ENCODE measurements around the gene SCYL1.

The SCYL1 gene

DNA sequence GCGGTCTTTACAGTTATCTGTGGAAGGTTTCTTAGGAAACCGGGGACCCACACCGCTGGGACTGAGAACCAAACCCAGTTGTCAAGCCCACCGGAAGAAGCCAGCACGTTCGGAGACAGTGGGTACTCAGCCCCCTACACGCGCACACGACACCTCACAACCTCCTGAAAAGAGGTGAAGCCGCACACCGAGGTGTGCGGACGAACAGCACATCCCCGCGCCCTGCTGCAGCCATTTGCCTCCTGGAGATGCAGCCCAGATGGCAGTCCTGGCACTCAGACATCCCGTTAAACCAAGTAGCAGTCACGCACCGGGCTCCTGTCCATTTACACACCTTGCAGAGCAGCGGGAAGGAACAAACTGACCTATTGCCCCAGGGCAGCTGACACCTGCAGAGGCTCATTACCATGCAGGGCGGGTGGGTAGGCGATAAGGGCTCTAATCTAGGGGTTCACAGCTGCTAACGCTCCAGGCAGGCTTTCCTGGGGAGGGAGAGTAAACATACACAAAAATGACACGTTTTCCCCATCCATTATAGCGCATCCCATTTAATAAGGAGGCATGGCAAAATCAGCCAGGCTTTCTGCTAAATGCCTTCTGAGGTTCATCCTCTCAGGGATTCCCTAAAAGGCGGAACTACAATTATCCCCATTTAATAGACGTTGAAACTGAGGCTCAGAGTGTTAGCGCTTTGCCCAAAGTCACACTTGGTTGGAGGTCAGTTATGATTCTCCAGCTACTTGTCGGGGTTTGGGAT, 50.1 kb downstream of the SCYL1 start:
- Histone ChIP-seq H3K9ac (ENCODE audit: low read length) (peak overlapping the region; percentile 50), H3K4me1 (ENCODE audit: control insufficient read depth, insufficient read depth, low read length) (peaks cover 70% of the 10 kb centered on the region), H3K36me3 (ENCODE audit: control insufficient read depth, insufficient read depth, low read length) (peaks cover under 1% of the 10 kb centered on the region), H3K27me3 (ENCODE audit: control insufficient read depth, insufficient read depth, low read length) (no peaks in the 10 kb centered on the region), H3K9me3 (ENCODE audit: control insufficient read depth, low read length) (no peaks in the 10 kb centered on the region), H3K4me3 (ENCODE audit: low read length) (peak overlapping the region; percentile 37)

DNA sequence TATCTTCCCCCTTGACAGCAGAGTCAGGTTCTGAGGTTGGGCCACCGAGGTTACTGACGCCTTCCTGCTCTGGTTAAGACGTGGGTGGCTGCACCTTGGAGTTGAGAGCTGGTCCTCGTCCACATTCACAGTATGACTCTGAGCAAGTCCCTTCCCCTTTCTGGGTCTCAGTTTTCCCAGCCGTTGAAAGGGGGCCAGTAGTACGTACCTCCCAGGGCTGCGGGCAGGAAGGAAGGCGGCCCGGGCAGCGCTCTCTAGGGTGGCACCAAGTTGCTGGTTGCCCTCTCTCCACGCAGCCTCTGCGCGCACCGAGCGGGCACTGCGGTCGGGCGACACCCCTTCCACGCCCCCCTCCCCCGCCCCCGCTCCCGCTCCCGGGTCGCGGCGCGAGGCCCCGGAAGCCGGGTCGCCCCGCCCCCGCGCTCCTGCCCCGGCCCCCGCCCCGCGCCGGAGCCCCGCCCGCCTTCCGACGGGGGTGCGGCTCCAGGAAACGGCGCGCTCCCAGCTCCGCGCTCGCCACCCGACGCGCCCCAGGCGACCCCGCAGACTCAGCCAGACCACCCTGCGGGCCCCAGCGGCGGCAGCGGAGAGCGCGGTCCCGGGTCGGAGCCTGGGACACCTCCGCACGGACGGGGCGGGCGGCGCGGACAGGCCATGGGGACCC, 50.8 kb downstream of the SCYL1 start, which contains the start of gene EHBP1L1:
Gene EHBP1L1, plus strand, starts transcription at position 486 of the 664 bp plus-strand sequence. CDS start 250 bp downstream, outside the sequence.
- Histone ChIP-seq H3K9ac (ENCODE audit: low read length) (peak within 1 kb of the TSS; percentile 79), H3K4me1 (ENCODE audit: control insufficient read depth, insufficient read depth, low read length) (peaks cover 72% of the 10 kb centered on the region), H3K9me3 (ENCODE audit: control insufficient read depth, low read length) (no peaks in the 10 kb centered on the region), H3K4me3 (ENCODE audit: low read length) (peak within 1 kb of the TSS; percentile 89), H3K27me3 (ENCODE audit: control insufficient read depth, insufficient read depth, low read length) (no peaks in the 10 kb centered on the region), H3K36me3 (ENCODE audit: control insufficient read depth, insufficient read depth, low read length) (peaks cover 6% of the 10 kb centered on the region)

DNA sequence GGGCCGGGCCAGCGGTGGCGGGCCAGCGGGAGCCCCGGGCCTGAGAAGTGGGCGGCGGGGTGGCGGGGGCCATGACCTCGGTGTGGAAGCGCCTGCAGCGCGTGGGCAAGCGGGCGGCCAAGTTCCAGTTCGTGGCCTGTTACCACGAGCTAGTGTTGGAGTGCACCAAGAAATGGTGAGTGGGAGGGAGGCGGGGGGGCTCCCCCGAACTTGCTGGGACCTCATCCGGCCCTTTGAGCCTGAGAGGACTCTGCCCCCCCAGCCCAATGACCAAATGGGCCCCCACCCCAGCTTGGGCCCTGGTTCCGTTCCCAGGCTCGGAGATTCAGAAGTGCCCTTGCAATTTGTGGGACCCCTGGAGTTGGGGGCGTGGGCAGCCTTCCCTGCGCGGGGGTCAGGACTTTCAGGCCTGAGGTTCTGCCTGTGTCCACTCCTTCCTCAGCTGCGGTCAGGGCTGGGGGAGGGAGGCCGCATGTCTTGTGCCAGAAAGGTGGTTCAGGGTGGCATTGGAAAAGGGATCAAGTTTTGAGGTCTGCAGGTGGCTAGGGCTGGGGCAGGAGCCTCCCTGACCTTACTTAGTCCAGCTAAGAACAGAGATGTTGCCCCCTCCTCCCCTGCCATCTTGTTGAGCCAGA, 51.5 kb downstream of the SCYL1 start:
- peaks cover 67% of the 10 kb centered on the region for H3K4me1 ChIP-seq (ENCODE audit: control insufficient read depth, insufficient read depth, low read length)
- peak overlapping the region; percentile 79 for H3K9ac ChIP-seq (ENCODE audit: low read length)
- peak overlapping the region; percentile 89 for H3K4me3 ChIP-seq (ENCODE audit: low read length)
- no peaks in the 10 kb centered on the region for H3K9me3 ChIP-seq (ENCODE audit: control insufficient read depth, low read length)
- no peaks in the 10 kb centered on the region for H3K27me3 ChIP-seq (ENCODE audit: control insufficient read depth, insufficient read depth, low read length)
- peaks cover 12% of the 10 kb centered on the region for H3K36me3 ChIP-seq (ENCODE audit: control insufficient read depth, insufficient read depth, low read length)

DNA sequence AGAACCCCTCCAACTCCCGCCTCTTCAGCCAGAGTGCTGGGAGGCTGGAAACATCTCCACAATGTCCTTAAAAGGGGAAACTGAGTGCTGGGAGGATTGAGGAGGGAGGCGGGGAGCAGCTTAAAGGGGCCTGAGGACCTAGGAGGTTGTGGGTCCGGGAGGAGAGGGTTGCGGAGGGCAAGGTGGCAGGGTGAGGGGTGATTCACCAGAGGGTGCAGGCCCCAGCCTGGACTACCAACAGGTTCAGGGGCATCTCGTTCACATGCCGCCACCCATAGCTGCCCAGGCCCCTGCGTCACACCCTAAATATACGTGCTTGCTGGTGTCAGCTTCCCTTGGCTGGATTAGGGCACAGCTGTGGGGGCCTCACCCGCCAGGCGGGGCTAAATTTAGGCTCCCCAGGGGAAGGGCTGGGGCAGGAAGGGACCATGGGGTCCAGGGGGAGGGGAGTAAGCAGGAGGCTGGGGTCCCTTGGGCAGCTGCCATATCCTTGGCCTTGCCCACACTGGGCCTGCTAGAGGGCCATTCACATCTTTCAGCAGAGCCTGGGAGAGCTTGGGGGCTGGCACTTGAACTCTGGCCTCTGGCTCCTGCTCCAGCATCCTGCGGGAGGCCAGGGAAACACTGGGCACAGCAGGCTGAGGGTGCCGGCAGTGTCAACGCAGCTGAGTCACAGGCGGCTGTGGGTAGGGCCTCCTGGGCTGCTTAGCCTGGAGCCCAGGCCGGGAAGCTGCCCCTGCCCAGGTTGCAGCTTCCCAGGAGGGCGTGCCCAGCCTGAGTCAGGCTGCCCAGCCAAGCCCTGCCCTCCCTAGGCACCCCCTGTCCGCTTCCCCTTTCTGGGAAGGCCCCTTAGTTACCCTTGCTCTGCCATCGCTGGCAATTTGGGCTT, 52.2 kb downstream of the SCYL1 start:
- Histone ChIP-seq H3K4me1 (ENCODE audit: control insufficient read depth, insufficient read depth, low read length) (peaks cover 59% of the 10 kb centered on the region), H3K36me3 (ENCODE audit: control insufficient read depth, insufficient read depth, low read length) (peaks cover 13% of the 10 kb centered on the region)

DNA sequence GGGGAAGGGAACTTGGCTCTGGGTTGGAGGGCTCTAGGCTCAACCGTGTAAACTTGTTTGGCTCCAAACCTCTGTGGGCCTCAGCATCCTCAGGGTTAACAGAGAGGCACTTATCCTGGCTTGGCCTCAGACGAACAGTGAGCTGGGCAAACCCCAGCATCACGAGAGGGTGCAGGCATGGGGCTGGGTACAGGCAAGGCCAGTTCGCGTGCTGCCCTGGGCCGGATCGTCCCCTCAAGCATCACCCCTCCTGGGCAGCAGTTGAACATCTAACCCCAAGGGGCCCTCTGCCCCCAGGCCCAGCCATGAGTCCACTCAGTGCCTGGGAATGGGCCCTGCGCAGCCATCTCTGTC, 52.9 kb downstream of the SCYL1 start:
- Histone ChIP-seq H3K9ac (ENCODE audit: low read length) (peak overlapping the region; percentile 79), H3K4me3 (ENCODE audit: low read length) (peak overlapping the region; percentile 41), H3K9me3 (ENCODE audit: control insufficient read depth, low read length) (no peaks in the 10 kb centered on the region), H3K36me3 (ENCODE audit: control insufficient read depth, insufficient read depth, low read length) (peaks cover 13% of the 10 kb centered on the region), H3K4me1 (ENCODE audit: control insufficient read depth, insufficient read depth, low read length) (peaks cover 58% of the 10 kb centered on the region), H3K27me3 (ENCODE audit: control insufficient read depth, insufficient read depth, low read length) (no peaks in the 10 kb centered on the region)

More for the DNA sequence above, 52.2 kb downstream of the SCYL1 start:
- Histone ChIP-seq H3K27me3 (ENCODE audit: control insufficient read depth, insufficient read depth, low read length) (no peaks in the 10 kb centered on the region), H3K4me3 (ENCODE audit: low read length) (peak overlapping the region; percentile 89), H3K9ac (ENCODE audit: low read length) (peak overlapping the region; percentile 79), H3K9me3 (ENCODE audit: control insufficient read depth, low read length) (no peaks in the 10 kb centered on the region)

DNA sequence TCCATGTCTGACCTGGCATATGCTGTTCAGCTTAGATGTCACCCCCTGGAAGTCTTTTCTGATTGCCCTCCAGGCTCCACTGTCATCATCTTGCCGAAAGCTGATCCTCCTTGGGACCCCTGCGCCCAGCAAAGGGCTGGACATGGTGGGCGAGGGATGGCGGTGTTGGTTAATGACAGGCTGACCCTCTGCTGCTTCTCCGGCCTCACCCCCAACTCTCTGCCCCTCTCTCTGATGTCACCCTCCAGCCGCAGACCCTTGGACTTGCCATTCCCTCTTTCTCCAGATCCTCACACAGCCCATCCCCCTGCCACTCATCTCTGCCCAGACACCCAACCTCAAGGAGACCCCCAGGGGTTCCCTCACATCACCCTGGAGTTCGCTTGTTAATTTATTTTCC, 53.3 kb downstream of the SCYL1 start:
- Histone ChIP-seq H3K4me3 (ENCODE audit: low read length) (peak overlapping the region; percentile 41), H3K9me3 (ENCODE audit: control insufficient read depth, low read length) (no peaks in the 10 kb centered on the region), H3K27me3 (ENCODE audit: control insufficient read depth, insufficient read depth, low read length) (no peaks in the 10 kb centered on the region), H3K4me1 (ENCODE audit: control insufficient read depth, insufficient read depth, low read length) (peaks cover 55% of the 10 kb centered on the region), H3K9ac (ENCODE audit: low read length) (peak overlapping the region; percentile 79), H3K36me3 (ENCODE audit: control insufficient read depth, insufficient read depth, low read length) (peaks cover 13% of the 10 kb centered on the region)

DNA sequence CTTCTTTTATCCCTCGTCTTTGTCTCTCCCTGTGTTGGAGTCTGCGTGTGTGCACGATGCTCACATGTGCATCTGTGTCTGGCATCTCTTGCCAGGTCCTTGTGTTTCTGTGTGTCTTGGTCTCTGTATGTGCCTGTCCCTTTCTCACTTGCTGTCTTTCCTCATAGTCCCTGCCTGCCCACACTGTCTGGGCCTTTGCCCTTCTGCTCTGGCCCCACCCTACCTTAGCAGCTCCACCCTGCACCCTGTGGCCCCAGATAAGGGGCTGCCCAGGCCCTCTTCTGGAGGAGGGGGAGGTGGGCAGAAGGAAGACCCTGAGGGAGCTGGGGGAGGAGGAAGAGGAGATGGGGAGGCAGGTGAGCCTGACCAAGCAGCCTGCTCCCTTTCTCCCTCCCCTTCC, 53.8 kb downstream of the SCYL1 start:
- Histone ChIP-seq H3K36me3 (ENCODE audit: control insufficient read depth, insufficient read depth, low read length) (peaks cover 16% of the 10 kb centered on the region), H3K4me1 (ENCODE audit: control insufficient read depth, insufficient read depth, low read length) (peaks cover 50% of the 10 kb centered on the region), H3K9me3 (ENCODE audit: control insufficient read depth, low read length) (no peaks in the 10 kb centered on the region), H3K9ac (ENCODE audit: low read length) (peak overlapping the region; percentile 18), H3K4me3 (ENCODE audit: low read length) (no peak overlapping the region), H3K27me3 (ENCODE audit: control insufficient read depth, insufficient read depth, low read length) (no peaks in the 10 kb centered on the region)

DNA sequence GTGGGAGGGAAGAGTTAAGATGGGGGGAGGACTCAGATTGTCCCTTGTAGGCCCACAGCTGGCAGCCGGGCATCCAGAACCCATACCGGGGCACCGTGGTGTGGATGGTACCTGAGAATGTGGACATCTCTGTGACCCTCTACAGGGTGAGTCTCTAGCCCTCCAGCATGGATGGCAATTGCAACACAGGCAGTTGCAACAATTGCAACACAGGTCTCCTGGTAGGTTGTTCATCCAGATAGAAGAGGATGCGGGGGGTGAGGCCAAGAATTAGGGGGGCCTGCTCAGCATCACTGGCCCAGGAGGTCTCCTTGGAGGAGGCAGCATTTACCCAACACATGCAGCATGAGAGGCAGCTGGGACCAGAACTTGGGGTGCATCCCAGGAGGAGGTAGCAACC, 54.4 kb downstream of the SCYL1 start:
- Histone ChIP-seq H3K27me3 (ENCODE audit: control insufficient read depth, insufficient read depth, low read length) (no peaks in the 10 kb centered on the region), H3K9ac (ENCODE audit: low read length) (no peak overlapping the region), H3K4me1 (ENCODE audit: control insufficient read depth, insufficient read depth, low read length) (peaks cover 51% of the 10 kb centered on the region), H3K36me3 (ENCODE audit: control insufficient read depth, insufficient read depth, low read length) (peaks cover 18% of the 10 kb centered on the region), H3K9me3 (ENCODE audit: control insufficient read depth, low read length) (no peaks in the 10 kb centered on the region), H3K4me3 (ENCODE audit: low read length) (no peak overlapping the region)

DNA sequence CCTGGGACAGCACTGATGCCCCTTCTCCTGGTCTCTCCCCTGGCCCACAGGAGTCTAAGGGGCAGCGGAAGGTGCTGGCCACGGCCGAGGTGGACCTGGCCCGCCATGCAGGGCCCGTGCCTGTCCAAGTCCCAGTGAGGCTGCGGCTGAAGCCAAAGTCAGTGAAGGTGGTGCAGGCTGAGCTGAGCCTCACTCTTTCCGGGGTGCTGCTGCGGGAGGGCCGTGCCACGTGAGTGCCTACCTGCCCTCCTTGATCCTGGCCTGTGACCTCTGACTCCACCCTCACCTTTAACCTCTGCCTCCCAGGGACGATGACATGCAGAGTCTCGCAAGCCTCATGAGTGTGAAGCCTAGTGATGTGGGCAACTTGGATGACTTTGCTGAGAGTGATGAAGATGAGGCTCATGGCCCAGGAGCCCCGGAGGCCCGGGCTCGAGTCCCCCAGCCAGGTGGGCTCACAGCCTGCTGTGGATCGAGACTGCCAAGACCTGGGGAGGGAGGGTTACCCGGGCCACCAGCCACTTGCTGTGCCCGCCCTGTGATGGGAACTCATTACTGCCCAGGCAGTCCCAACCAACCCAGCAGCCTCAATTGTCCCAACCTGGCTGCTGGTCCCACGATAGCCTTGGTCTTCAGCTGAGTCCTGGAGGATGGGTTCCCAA, 55.3 kb downstream of the SCYL1 start:
- no peaks in the 10 kb centered on the region for H3K27me3 ChIP-seq (ENCODE audit: control insufficient read depth, insufficient read depth, low read length)
- no peak overlapping the region for H3K9ac ChIP-seq (ENCODE audit: low read length)
- H3K36me3 ChIP-seq (ENCODE audit: control insufficient read depth, insufficient read depth, low read length): peaks cover 18% of the 10 kb centered on the region
- no peaks in the 10 kb centered on the region for H3K9me3 ChIP-seq (ENCODE audit: control insufficient read depth, low read length)
- H3K4me1 ChIP-seq (ENCODE audit: control insufficient read depth, insufficient read depth, low read length): peaks cover 45% of the 10 kb centered on the region
- no peak overlapping the region for H3K4me3 ChIP-seq (ENCODE audit: low read length)

DNA sequence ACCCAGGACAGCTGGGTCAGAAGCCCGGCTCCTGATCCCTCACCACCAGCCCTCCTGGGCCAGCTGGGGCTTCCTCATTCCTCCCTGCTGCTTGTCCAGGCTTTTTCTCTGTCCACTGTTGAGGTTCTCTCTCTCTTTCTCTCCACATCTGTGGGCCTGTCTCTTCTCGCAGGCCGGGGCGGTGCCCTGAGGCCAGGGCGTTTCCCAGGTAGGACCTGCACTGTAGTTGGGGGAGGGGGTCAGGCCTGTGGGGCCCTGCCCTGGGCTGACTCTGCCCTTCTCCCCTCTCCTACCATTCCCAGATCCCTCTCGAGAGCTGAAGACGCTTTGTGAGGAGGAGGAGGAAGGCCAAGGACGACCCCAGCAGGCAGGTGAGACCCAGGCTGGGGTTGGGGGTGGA, 55.9 kb downstream of the SCYL1 start:
- Histone ChIP-seq H3K4me1 (ENCODE audit: control insufficient read depth, insufficient read depth, low read length) (peaks cover 40% of the 10 kb centered on the region), H3K36me3 (ENCODE audit: control insufficient read depth, insufficient read depth, low read length) (peaks cover 18% of the 10 kb centered on the region), H3K9me3 (ENCODE audit: control insufficient read depth, low read length) (no peaks in the 10 kb centered on the region), H3K27me3 (ENCODE audit: control insufficient read depth, insufficient read depth, low read length) (no peaks in the 10 kb centered on the region), H3K9ac (ENCODE audit: low read length) (no peak overlapping the region), H3K4me3 (ENCODE audit: low read length) (no peak overlapping the region)

DNA sequence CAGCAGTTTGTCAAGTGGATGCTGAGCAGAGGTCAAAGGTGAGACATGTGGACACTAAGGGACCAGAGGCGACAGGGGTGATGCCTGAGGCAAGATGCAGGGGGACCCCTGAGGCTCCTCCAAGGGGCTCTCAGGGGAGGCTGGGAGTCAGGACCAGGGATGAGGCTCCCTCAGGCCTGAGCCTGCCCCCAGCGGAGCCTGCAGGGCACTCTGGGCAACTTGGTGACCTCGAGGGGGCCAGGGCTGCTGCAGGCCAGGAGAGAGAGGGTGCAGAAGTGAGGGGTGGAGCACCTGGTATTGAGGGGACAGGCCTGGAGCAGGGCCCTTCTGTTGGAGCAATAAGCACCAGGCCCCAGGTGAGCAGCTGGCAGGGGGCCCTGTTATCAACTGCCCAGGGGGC, 57.0 kb downstream of the SCYL1 start:
- Histone ChIP-seq H3K36me3 (ENCODE audit: control insufficient read depth, insufficient read depth, low read length) (peaks cover 18% of the 10 kb centered on the region), H3K27me3 (ENCODE audit: control insufficient read depth, insufficient read depth, low read length) (no peaks in the 10 kb centered on the region), H3K4me1 (ENCODE audit: control insufficient read depth, insufficient read depth, low read length) (peaks cover 33% of the 10 kb centered on the region), H3K9me3 (ENCODE audit: control insufficient read depth, low read length) (no peaks in the 10 kb centered on the region), H3K4me3 (ENCODE audit: low read length) (no peak overlapping the region), H3K9ac (ENCODE audit: low read length) (no peak overlapping the region)
